Breast epithelium (tissue), 3 donors: ENCODE data around the gene SLC25A21.

Source experiments
- POLR2A ChIP-seq: fragments of 450-650 bp; IDR thresholded peaks from one replicate; pipeline ENCODE4 v1.6.1; 2016; ENCODE audit warnings: antibody characterized with exemption, mild to moderate bottlenecking, moderate library complexity
- POLR2AphosphoS5 ChIP-seq, 3 donors: sonication (generic); formaldehyde crosslinking; IDR thresholded peaks; one replicate each; pipeline ENCODE4 v1.6.1; 2017; ENCODE audit warnings: antibody characterized with exemption in 3 of 3
- TF ChIP-seq, protein P1 (sequence below), 3 donors: fragments of 450-650 bp; IDR thresholded peaks; one replicate each; pipeline ENCODE4 v1.5.1; 2016 to 2017; ENCODE audit warnings: antibody characterized with exemption in 3 of 3, mild to moderate bottlenecking in 3 of 3, moderate library complexity in 3 of 3

GRCh38 chr14:36856095-36856878 lies 316.1 kb downstream of the SLC25A21 start:
- TF ChIP-seq, protein P1, sequence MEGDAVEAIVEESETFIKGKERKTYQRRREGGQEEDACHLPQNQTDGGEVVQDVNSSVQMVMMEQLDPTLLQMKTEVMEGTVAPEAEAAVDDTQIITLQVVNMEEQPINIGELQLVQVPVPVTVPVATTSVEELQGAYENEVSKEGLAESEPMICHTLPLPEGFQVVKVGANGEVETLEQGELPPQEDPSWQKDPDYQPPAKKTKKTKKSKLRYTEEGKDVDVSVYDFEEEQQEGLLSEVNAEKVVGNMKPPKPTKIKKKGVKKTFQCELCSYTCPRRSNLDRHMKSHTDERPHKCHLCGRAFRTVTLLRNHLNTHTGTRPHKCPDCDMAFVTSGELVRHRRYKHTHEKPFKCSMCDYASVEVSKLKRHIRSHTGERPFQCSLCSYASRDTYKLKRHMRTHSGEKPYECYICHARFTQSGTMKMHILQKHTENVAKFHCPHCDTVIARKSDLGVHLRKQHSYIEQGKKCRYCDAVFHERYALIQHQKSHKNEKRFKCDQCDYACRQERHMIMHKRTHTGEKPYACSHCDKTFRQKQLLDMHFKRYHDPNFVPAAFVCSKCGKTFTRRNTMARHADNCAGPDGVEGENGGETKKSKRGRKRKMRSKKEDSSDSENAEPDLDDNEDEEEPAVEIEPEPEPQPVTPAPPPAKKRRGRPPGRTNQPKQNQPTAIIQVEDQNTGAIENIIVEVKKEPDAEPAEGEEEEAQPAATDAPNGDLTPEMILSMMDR (IDR thresholded peaks at IDR 0.05): no peak
- TF ChIP-seq POLR2AphosphoS5 (IDR thresholded peaks at IDR 0.05): no peak
- no peak for TF ChIP-seq POLR2A
